HG02852 (cell line): Measurements from ENCODE around the gene LYSET.
"Not testable (repeated sequence)": the region's sequence is repeated elsewhere in the genome, so short reads cannot be mapped to it uniquely, and the experiment has no call there.

Source experiments
- ATAC-seq: cut with Tn5 transposase; IDR thresholded peaks from one replicate; pipeline ENCODE4 v1.9.1; 2021; ENCODE audit warnings: mild to moderate bottlenecking, moderate library complexity; ENCODE audit not compliant: unreplicated experiment

LYSET gene

GRCh38 chr14:93165271-93166265 is 19.5 kb upstream of the LYSET start:
- ATAC-seq, result not testable (repeated sequence)

GRCh38 chr14:93168610-93169009 is 16.5 kb upstream of the LYSET start:
- ATAC-seq, result not testable (repeated sequence)

GRCh38 chr14:93169619-93170018 is 15.5 kb upstream of the LYSET start:
- not testable (repeated sequence) for ATAC-seq

DNA sequence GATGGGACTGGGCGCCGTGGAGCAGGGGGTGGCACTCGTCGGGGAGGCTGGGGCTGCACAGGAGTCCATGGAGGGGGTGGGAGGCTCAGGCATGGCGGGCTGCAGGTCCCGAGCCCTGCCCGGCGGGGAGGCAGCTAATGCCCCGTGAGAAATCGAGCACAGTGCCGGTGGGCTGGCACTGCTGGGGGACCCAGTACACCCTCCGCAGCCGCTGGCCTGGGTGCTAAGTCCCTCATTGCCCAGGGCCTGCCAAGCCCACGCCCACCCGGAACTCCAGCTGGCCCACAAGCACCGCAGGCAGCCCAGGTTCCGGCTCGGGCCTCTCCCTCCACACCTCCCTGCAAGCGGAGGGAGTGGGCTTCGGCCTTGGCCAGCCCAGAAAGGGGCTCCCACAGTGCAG is 15.0 kb upstream of the LYSET start:
- not testable (repeated sequence) for ATAC-seq

DNA sequence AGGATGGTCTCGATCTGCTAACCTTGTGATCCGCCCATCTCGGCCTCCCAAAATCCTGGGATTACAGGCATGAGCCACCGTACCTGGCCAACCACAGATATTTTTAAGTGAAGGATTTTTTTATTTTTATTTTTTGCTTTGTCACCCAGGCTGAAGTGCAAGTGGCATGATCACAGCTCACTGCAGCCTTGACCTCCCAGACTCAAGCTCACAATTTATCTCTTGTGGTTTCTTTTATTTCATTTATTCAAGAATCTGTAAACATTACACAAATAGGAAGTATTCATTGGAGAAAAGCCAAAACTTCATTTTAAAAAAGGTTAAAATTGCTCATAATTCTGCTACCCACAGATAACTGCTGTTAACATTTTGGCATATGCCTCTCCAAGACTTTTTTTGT is 13.7 kb upstream of the LYSET start:
- ATAC-seq, result no peak

DNA sequence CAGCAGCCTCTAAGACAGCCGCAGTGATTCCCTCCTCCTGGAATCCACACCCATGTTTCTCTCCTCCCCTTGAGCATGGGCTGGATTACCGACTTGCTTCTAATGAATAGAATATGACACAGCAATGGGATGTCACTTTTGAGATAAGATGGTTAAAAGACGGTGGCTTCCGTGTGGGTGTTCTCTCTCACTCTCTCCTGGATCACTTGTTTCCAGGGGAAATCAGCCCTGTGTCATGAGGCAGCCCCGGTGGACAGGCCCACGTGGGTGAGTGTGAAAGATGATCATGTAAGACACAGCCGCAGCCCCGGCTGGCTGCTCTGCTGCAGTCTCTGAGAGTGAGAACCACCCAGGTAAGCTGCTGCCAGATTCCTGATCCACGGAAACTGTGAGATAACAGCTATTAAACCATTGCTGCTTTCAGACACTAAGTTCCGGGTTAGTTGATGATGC is 11.1 kb upstream of the LYSET start:
- ATAC-seq, result no peak

GRCh38 chr14:93174731-93175130 is 10.4 kb upstream of the LYSET start:
- ATAC-seq, result not testable (repeated sequence)

GRCh38 chr14:93175492-93175891 is 9.6 kb upstream of the LYSET start:
- no peak for ATAC-seq

- no peak for ATAC-seq
These were observed 1.4 kb upstream of the LYSET start for GRCh38 chr14:93183596-93184317.

GRCh38 chr14:93185349-93185720 is 218 bp downstream of the LYSET start:
- peak; percentile 15 for ATAC-seq

- no peak for ATAC-seq
These were observed 1.3 kb downstream of the LYSET start for GRCh38 chr14:93186466-93186865.

DNA sequence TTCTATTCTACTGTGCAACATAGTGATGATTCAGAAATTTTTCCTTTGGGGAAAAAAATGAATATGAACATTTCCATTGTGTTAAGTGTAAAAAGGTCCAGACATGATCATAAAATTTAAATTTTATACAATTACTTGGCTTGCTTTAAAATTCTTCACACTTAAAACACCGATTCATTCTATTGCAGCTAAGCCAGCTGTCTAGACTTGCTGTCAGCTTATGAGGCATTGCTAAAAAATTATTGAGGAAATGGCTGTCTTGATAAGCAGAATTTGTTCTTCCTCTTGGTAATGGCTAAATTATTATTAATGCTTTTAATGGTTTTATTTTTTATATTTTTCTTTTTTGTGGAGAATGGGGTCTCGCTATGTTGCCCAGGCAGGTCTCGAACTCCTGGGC is 1.8 kb downstream of the LYSET start:
- ATAC-seq, result no peak

DNA sequence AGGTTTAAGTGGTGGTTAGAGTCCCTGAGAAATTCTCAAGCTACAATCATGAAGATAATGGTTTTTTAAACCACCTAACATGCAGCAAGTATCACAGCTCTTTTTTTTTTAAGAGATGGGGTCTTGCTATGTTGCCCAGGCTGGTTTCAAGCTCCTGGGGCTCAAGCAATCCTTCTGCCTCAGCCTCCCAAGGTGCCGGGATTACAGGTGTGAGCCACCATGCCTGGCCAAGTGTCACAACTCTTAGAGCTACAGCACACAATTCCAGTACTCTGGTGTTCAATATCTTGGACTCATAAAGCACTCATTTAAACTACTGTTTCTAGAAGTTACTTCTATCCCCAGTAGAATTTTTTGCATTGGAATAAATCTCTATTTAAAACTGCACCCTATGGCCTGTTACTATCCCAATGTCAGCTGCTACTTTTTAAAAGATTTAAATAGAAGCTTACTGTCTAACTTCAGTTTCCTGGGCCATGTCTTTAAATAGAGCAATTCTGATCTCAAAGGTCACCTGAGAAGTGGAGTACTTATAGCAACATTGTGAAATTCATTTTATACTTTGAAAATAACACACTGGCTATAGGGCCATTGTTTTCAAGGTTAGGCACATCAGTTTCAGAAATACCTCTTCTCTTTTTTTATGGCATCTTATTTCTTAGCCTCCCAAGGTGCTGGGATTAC is 10.3 kb downstream of the LYSET start:
- no peak for ATAC-seq

- no peak for ATAC-seq
These were observed 13.9 kb downstream of the LYSET start for GRCh38 chr14:93199031-93199430.

- no peak for ATAC-seq
These were observed 15.4 kb downstream of the LYSET start for GRCh38 chr14:93200553-93200952.

GRCh38 chr14:93201155-93201704 is 16.1 kb downstream of the LYSET start:
- ATAC-seq, result no peak

- ATAC-seq, result peak; percentile 77
These were observed 21.8 kb downstream of the LYSET start, which contains the start of the genes GON7 and UBR7 for GRCh38 chr14:93206793-93207467. TSS of gene GON7 (minus strand) at chr14:93207065. CDS start at chr14:93207037, 28 bp downstream. TSS of gene UBR7 (plus strand) at chr14:93207256. CDS start at chr14:93207292, 36 bp downstream.

GRCh38 chr14:93207468-93208308 is 22.6 kb downstream of the LYSET start:
- peak; percentile 35 for ATAC-seq

- ATAC-seq, result peak; percentile 77
These were observed 27.3 kb downstream of the LYSET start for GRCh38 chr14:93212432-93212831.
